Parathyroid adenoma (tissue), 2 donors: ENCODE measurements around the gene EGFR.

ENCODE experiments used
- H2AFZ ChIP-seq: fragments of 300-600 bp; sonication (generic); one replicate; pipeline ENCODE4 v1.7.0; 2017; ENCODE audit warnings: antibody characterized with exemption, mild to moderate bottlenecking
- H3K27ac ChIP-seq: fragments of 300-600 bp; sonication (generic); one replicate; pipeline ENCODE4 v1.7.0; 2017
- H3K27me3 ChIP-seq: fragments of 300-600 bp; sonication (generic); one replicate; pipeline ENCODE4 v1.7.0; 2017; ENCODE audit warnings: low read length; ENCODE audit not compliant: control insufficient read depth, insufficient read depth
- H3K36me3 ChIP-seq: fragments of 300-600 bp; sonication (generic); one replicate; pipeline ENCODE4 v1.7.0; 2017; ENCODE audit warnings: low read length; ENCODE audit not compliant: control insufficient read depth, insufficient read depth
- H3K4me1 ChIP-seq: fragments of 300-600 bp; sonication (generic); one replicate; pipeline ENCODE4 v1.7.0; 2017; ENCODE audit warnings: control low read depth
- H3K4me2 ChIP-seq: fragments of 300-600 bp; sonication (generic); one replicate; pipeline ENCODE4 v1.7.0; 2017; ENCODE audit warnings: low read length
- H3K4me3 ChIP-seq: fragments of 300-600 bp; sonication (generic); one replicate; pipeline ENCODE4 v1.7.0; 2017; ENCODE audit warnings: low read depth, low read length
- H3K79me2 ChIP-seq: fragments of 300-600 bp; sonication (generic); one replicate; pipeline ENCODE4 v1.7.0; 2017; ENCODE audit warnings: control low read depth
- H3K9ac ChIP-seq: fragments of 300-600 bp; sonication (generic); one replicate; pipeline ENCODE4 v1.7.0; 2017; ENCODE audit warnings: mild to moderate bottlenecking
- H3K9me3 ChIP-seq: fragments of 300-600 bp; sonication (generic); one replicate; pipeline ENCODE4 v1.7.0; 2017; ENCODE audit warnings: low read length; ENCODE audit not compliant: control insufficient read depth
- TF ChIP-seq, protein P1 (sequence below): fragments of 300-600 bp; sonication (generic); IDR thresholded peaks from one replicate; pipeline ENCODE4 v1.7.0; 2017; ENCODE audit warnings: antibody characterized with exemption, mild to moderate bottlenecking
- donor health status: primary hyperparathyroidism.

Gene EGFR

DNA sequence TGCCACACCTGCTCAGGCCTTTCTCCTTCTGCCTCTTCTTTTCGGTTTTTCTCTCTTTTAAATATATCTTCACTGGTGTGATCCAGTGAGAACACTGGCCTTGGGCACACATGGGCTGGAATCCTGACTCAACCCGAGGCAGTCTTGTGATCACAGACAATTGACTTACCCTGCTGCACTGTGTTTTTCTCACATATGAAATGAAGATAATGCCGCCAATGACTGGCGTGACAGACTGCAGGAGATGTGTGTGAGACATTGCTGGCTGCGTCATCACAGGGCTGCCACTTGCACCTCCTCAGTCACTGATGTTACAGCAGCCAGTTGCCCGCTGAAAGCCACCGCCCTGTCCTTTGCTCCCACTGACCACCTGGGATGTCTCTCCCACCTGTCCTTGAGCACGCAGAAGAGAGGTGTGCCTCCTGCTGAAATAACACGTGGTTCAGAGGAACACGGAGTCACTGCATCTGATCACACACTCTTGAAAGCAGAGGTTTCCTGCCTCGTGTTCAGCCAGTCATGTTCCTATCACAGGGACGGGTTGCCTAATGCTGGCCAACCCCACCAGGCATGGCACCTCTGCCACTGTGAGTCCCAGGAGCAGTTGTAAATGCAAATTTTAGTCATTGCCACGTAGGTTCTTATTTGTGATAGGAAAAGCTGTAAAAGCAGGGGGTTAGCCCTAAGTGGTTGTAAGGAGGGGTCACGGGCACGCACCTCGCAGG, 221.8 kb downstream of the EGFR start:
- no peak overlapping the region for H2AFZ ChIP-seq
- no peaks in the 10 kb centered on the region for H3K79me2 ChIP-seq
- H3K4me1 ChIP-seq, result peaks cover 3% of the 10 kb centered on the region
- no peaks in the 10 kb centered on the region for H3K9me3 ChIP-seq
- TF ChIP-seq, protein P1, sequence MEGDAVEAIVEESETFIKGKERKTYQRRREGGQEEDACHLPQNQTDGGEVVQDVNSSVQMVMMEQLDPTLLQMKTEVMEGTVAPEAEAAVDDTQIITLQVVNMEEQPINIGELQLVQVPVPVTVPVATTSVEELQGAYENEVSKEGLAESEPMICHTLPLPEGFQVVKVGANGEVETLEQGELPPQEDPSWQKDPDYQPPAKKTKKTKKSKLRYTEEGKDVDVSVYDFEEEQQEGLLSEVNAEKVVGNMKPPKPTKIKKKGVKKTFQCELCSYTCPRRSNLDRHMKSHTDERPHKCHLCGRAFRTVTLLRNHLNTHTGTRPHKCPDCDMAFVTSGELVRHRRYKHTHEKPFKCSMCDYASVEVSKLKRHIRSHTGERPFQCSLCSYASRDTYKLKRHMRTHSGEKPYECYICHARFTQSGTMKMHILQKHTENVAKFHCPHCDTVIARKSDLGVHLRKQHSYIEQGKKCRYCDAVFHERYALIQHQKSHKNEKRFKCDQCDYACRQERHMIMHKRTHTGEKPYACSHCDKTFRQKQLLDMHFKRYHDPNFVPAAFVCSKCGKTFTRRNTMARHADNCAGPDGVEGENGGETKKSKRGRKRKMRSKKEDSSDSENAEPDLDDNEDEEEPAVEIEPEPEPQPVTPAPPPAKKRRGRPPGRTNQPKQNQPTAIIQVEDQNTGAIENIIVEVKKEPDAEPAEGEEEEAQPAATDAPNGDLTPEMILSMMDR, result no peak
- no peaks in the 10 kb centered on the region for H3K36me3 ChIP-seq
- no peak overlapping the region for H3K4me2 ChIP-seq
- H3K27ac ChIP-seq, result no peak overlapping the region
- H3K4me3 ChIP-seq, result no peak overlapping the region
- no peak overlapping the region for H3K9ac ChIP-seq
- no peaks in the 10 kb centered on the region for H3K27me3 ChIP-seq

DNA sequence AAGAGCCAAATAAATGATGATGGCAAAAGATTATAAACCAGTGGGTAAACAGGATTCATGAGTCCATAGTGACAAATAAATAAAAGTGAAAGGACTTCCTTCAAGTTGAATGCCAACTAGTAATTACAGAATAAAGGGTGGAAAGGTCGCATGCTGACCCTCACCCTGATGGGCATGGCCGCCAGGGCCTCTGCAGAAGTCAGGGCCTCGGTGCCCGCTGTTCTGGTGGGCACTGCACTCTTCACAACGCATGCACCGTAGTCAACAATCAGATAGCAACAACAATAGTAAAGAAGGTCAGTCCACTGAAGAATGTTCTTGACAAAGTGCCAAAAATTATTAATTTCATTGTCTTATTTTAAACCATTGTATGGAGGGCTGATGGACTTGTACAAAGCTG, 223.1 kb downstream of the EGFR start:
- H3K79me2 ChIP-seq, result no peaks in the 10 kb centered on the region
- no peak overlapping the region for H3K4me3 ChIP-seq
- H3K9ac ChIP-seq, result no peak overlapping the region
- H3K4me1 ChIP-seq, result peaks cover 10% of the 10 kb centered on the region
- H3K36me3 ChIP-seq, result no peaks in the 10 kb centered on the region
- H3K4me2 ChIP-seq, result no peak overlapping the region
- H2AFZ ChIP-seq, result no peak overlapping the region
- no peaks in the 10 kb centered on the region for H3K9me3 ChIP-seq
- TF ChIP-seq, protein P1, result no peak
- no peaks in the 10 kb centered on the region for H3K27me3 ChIP-seq
- H3K27ac ChIP-seq, result no peak overlapping the region

DNA sequence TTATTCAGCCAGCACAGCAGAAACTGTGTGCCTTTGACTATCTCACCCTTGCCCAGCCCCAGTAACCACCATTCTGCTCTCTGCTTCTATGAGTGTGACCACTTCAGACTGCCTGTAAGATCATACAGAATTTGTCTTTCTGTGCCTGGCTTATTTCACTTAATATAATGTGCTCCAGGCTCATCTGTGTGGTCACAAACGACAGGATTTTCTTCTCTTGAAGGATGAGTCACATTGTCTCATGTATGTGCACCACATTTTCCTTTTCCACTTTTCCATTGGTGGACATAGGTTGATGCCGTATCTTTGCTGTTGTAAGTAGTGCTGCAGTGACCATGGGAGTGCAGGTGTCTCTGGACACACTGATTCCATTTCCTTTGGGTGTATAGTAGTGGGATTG, 223.8 kb downstream of the EGFR start:
- no peak overlapping the region for H3K4me3 ChIP-seq
- no peak overlapping the region for H2AFZ ChIP-seq
- H3K79me2 ChIP-seq, result no peaks in the 10 kb centered on the region
- no peaks in the 10 kb centered on the region for H3K9me3 ChIP-seq
- no peaks in the 10 kb centered on the region for H3K27me3 ChIP-seq
- H3K27ac ChIP-seq, result no peak overlapping the region
- H3K4me2 ChIP-seq, result no peak overlapping the region
- no peak overlapping the region for H3K9ac ChIP-seq
- TF ChIP-seq, protein P1, result no peak
- peaks cover 11% of the 10 kb centered on the region for H3K4me1 ChIP-seq
- H3K36me3 ChIP-seq, result no peaks in the 10 kb centered on the region

DNA sequence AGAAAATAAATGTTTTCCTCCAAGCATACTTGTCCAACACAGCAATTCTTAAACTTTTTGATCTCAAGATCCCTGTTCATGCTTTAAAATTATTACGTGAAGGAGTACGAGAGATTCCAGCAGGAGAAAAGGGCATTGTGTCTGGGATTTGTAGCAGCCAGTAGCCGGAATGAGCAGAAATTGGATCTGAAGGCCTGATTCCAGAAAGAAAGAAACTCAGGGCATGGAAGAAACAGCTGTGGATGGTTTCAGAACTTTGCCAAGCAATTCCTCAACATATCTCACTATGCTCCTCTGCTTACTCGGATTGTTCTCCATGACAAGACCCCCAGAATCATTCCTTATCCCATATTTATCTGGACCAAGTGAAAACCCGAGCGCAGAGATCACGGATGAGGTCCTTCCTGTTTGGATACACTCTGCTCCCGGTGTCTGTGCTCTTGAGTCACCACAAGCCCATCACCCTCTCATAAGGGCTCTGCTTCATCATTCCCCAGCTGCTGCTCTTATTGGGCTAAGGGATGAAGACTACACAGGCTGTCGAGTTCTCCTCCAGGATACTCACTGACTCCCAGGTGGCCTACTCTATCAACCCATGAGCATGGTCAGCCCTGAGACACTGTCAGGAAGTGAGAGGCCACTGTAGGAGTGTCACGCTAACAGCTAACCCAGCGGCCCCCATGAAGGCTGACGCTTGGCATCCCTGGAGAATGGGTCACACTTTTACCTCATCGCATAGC, 225.4 kb downstream of the EGFR start:
- H3K4me1 ChIP-seq, result peaks cover 13% of the 10 kb centered on the region
- H3K4me2 ChIP-seq, result no peak overlapping the region
- no peaks in the 10 kb centered on the region for H3K27me3 ChIP-seq
- H3K9ac ChIP-seq, result no peak overlapping the region
- no peak overlapping the region for H3K27ac ChIP-seq
- H3K36me3 ChIP-seq, result no peaks in the 10 kb centered on the region
- H3K9me3 ChIP-seq, result no peaks in the 10 kb centered on the region
- H2AFZ ChIP-seq, result no peak overlapping the region
- H3K4me3 ChIP-seq, result no peak overlapping the region
- TF ChIP-seq, protein P1, result no peak
- H3K79me2 ChIP-seq, result no peaks in the 10 kb centered on the region
